Heart right ventricle (tissue), 16 donors: ENCODE measurements around the gene SGSH. TPM values are rescaled to one million over a fixed set of nuclear protein-coding genes. Genes with fewer than 3 reads are reported as not detected.

Source experiments
- ATAC-seq, 8 donors: fragments of 200-7000 bp; cut with Tn5 transposase; one replicate each; pipeline ENCODE4 v1.9.1; 2020; ENCODE audit warnings: mild to moderate bottlenecking in 8 of 8, moderate library complexity in 8 of 8, moderate number of reproducible peaks in 1 of 8
- DNase-seq, 2 donors: peaks; one replicate each; pipeline ENCODE4 v3.0.0-alpha.2; 2020
- H3K27ac ChIP-seq, 10 donors: fragments of 200-600 bp; sonication (generic) in 2 of 10; one replicate each; pipeline versions ENCODE4 v1.5.0 to v1.8.0; 2020 to 2022; ENCODE audit warnings: mild to moderate bottlenecking in 3 of 10
- H3K27me3 ChIP-seq, 7 donors: fragments of 200-600 bp; one replicate each; pipeline ENCODE4 v1.8.0; 2021 to 2022; ENCODE audit warnings: mild to moderate bottlenecking in 2 of 7
- H3K36me3 ChIP-seq, 9 donors: fragments of 200-600 bp; sonication (generic) in 1 of 9; one replicate each; pipeline versions ENCODE4 v1.5.0 to v1.8.0; 2020 to 2022; ENCODE audit warnings: mild to moderate bottlenecking in 2 of 9
- H3K4me1 ChIP-seq, 9 donors: fragments of 200-600 bp; sonication (generic) in 1 of 9; one replicate each; pipeline versions ENCODE4 v1.5.0 to v1.8.0; 2020 to 2022; ENCODE audit warnings: mild to moderate bottlenecking in 4 of 9
- H3K4me3 ChIP-seq, 10 donors: fragments of 200-600 bp; sonication (generic) in 2 of 10; one replicate each; pipeline versions ENCODE4 v1.5.0 to v1.8.0; 2020 to 2022; ENCODE audit warnings: mild to moderate bottlenecking in 7 of 10, moderate library complexity in 2 of 10
- H3K9me3 ChIP-seq, 11 donors: fragments of 200-600 bp in 10 of 11; sonication (generic) in 2 of 11; one replicate each; pipeline versions ENCODE4 v1.5.0 to v1.8.0; 2013 to 2022; ENCODE audit warnings: mild to moderate bottlenecking in 2 of 11, control low read depth in 1 of 11, moderate library complexity in 1 of 11
- WGBS, 2 donors: extraction: QIAGEN DNeasy Blood & Tissue Kit; methylation state at CpG; one replicate each; pipeline ENCODE4 v1.1.7; 2013; ENCODE audit warnings: inconsistent platforms in 1 of 2; 5-methylcytosine and 5-hydroxymethylcytosine counted together
- intact Hi-C, 10 donors: fragments of 100-400 bp; cut with DNase I; formaldehyde crosslinking; loops; one replicate each; pipeline versions ENCODE4 v1.11.1 to v1.14.2; 2022
- polyA plus RNA-seq, 2 donors: library from polyadenylated mRNA; stranded (reverse); fragments of 200-250 nt; gene quantifications; one replicate each; pipeline ENCODE4 v1.2.3, GENCODE V29; 2013
- total RNA-seq, 10 donors: library from RNA; stranded (reverse); fragmentation: NEBNext Ultra II Directional in 3 of 10; extraction: Animal tissue kit (Norgen Biotek cat#: 25700) in 3 of 10; gene quantifications; one replicate each; pipeline versions ENCODE4 v1.2.1 to v1.2.4, GENCODE V29; 2021 to 2023
- TF ChIP-seq, protein P1 (sequence below), 9 donors: fragments of 200-600 bp; sonication (generic) in 2 of 9; IDR thresholded peaks; one replicate each; pipeline versions ENCODE4 v1.5.0 to v1.8.0; 2021 to 2022; ENCODE audit warnings: antibody characterized with exemption in 9 of 9, mild to moderate bottlenecking in 5 of 9, moderate library complexity in 1 of 9
- donor health status: Arrhythmogenic right ventricular cardiomyopathy.
- donor health status: ischemic (EF 13 %, LVEDD 7.1; RV severe dilation, severe dysfunction).
- donor health status: healthy with polysubstance abuse.
- donor health status: DM: no; HTN: yes; CAD: no.
- donor health status: DM: no; HTN: no; CAD: no.
- donor health status: ischemic (EF 25% LVEDD 6.9; RV normal size, moderate dysfunction).
- donor health status: ischemic (EF 25% LVEDD 5.7; RV mildly dilated, moderate dysfunction).
- donor health status: healthy.
- donor health status: DM: yes; HTN: yes; CAD: no.
- donor health status: Ischemic cardiomyopathy.
- donor health status: ischemic (EF 35%, LVEDD 5.7; RV mildly dilated, moderate dysfunction).
- donor health status: nonischemic (EF 11% LVEDD 7.7; RV severe dilation, severe dysfunction).
- donor health status: DM: yes; HTN: yes; CAD: no.
- donor health status: PGD.
- donor health status: ischemic (EF 29% LVEDD 5.4; RV normal size, mild dysfunction).
- donor health status: nonischemic (EF 23%, LVEDD 6.1; RV moderate dilation, normal function).

The SGSH gene
- total and polyA plus RNA-seq, 12 donors: 7.3 to 21.7 (median 14.0) TPM

DNA sequence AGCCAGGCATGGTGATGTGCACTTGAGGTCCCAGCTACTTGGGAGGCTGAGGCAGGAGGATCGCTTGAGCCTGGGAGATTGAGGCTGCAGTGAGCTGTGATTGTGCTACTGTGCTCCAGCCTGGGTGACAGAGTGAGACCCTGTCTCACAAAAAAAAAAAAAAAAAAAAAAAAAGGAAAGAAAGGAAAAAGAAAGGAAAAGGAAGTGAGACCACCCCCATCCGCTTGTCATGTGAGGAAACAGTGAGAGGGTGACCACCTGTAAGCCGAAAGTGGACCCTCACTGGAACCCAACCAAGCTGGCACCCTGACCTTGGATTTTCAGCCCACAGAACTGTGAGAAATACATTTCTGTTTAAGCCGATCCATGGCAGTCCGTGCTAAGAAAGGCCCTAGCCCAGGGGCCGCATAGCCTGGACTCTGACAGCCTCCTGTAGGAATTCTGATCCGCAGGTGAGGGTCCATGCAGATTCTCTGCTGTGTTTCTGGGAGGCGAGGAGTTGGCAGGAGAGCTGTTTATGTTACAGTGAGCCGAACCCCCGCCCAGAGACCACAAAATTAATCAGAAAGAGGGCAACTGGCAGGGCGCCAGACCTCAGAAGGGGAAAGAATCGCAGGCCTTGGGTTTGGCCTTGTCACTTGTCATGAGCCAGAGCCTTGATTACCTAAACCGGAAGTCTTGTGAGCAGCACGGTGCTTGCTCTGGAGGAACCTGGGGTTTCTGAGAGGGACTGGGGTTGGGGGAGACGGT lies 945 bp downstream of the SGSH start:
- H3K9me3 ChIP-seq: no peaks in the 10 kb centered on the region
- DNase-seq (peak; percentile 64 to 70), ATAC-seq (peak in 7 of 8 donors; percentile 30 to 69 (median 50))
- peak overlapping the region in 9 of 10 donors; percentile 72 to 91 (median 81) for H3K27ac ChIP-seq
- TF ChIP-seq, protein P1, sequence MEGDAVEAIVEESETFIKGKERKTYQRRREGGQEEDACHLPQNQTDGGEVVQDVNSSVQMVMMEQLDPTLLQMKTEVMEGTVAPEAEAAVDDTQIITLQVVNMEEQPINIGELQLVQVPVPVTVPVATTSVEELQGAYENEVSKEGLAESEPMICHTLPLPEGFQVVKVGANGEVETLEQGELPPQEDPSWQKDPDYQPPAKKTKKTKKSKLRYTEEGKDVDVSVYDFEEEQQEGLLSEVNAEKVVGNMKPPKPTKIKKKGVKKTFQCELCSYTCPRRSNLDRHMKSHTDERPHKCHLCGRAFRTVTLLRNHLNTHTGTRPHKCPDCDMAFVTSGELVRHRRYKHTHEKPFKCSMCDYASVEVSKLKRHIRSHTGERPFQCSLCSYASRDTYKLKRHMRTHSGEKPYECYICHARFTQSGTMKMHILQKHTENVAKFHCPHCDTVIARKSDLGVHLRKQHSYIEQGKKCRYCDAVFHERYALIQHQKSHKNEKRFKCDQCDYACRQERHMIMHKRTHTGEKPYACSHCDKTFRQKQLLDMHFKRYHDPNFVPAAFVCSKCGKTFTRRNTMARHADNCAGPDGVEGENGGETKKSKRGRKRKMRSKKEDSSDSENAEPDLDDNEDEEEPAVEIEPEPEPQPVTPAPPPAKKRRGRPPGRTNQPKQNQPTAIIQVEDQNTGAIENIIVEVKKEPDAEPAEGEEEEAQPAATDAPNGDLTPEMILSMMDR (IDR thresholded peaks at IDR 0.05): no peak
- peaks cover 0 to 9% (median 0%) of the 10 kb centered on the region in 7 donors for H3K27me3 ChIP-seq
- H3K36me3 ChIP-seq: peaks cover 0 to 51% (median 13%) of the 10 kb centered on the region in 9 donors
- 48 to 52% methylated on average over 15 of the region's 15 CpGs for WGBS, 2 donors
- H3K4me1 ChIP-seq: peaks cover 6 to 30% (median 19%) of the 10 kb centered on the region in 9 donors
- intact Hi-C loops: loop anchor here in 1 of 10 donors (5.0 to 10.0 kb wide), 2 partner anchors 46 to 72 kb away; partner anchors contain the start of genes EIF4A3 and RNF213
- peak overlapping the region; percentile 66 to 99 (median 92) for H3K4me3 ChIP-seq

GRCh38 chr17:80218391-80218790 lies 1.7 kb downstream of the SGSH start:
- Histone ChIP-seq H3K36me3 (peaks cover 0 to 58% (median 14%) of the 10 kb centered on the region in 9 donors), H3K4me1 (peaks cover 6 to 37% (median 19%) of the 10 kb centered on the region in 9 donors), H3K27ac (no peak overlapping the region), H3K9me3 (no peaks in the 10 kb centered on the region), H3K27me3 (peaks cover 0 to 9% (median 0%) of the 10 kb centered on the region in 7 donors), H3K4me3 (no peak overlapping the region)
- 88 to 94% methylated on average over 7 of the region's 7 CpGs for WGBS, 2 donors
- intact Hi-C loops: loop anchor here in 1 of 10 donors (5.0 to 10.0 kb wide), 2 partner anchors 46 to 71 kb away; partner anchors contain the start of genes EIF4A3 and RNF213
- ATAC-seq (no peak), DNase-seq (no peak)
- TF ChIP-seq, protein P1 (IDR thresholded peaks at IDR 0.05): no peak

DNA sequence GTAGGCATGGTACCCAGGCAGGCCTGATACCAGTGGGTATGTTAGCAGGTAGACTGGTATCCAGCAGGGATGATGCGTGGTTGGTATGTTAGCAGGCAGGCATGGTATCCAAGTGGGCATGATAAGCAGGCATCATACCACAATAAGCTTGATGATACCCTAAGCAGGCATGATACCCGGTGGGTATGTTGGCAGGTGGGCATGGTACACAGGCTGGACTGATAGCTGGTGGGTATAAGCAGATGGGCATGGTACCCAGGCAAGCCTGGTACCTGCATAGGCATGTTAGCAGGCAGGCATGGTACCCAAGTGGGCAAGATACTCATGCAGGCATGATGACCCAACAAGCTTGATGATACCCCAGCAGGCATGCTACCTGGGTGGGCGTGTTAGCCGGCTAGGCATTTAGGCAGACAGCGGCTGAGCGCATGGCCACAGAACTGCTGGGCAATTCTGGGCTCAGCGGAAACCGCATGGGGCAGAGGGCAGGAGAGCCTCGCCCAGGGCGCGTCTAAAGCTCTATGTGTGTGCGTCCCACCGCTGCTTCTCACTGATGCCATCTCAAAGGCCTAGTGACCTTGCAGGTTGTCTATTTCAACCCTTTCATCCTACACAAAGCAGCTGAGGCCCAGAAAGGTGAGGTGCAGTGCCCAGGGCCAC lies 2.3 kb downstream of the SGSH start:
- whole genome bisulfite sequencing, 2 donors: 96 to 98% methylated on average over 13 of the region's 13 CpGs
- peaks cover 6 to 42% (median 19%) of the 10 kb centered on the region in 9 donors for H3K4me1 ChIP-seq
- no peaks in the 10 kb centered on the region for H3K9me3 ChIP-seq
- peaks cover 0 to 9% (median 0%) of the 10 kb centered on the region in 7 donors for H3K27me3 ChIP-seq
- H3K36me3 ChIP-seq: peaks cover 0 to 58% (median 14%) of the 10 kb centered on the region in 9 donors
- TF ChIP-seq, protein P1 (IDR thresholded peaks at IDR 0.05): no peak
- H3K27ac ChIP-seq: no peak overlapping the region
- no peak overlapping the region for H3K4me3 ChIP-seq
- DNase-seq (no peak), ATAC-seq (no peak)
- intact Hi-C loops: loop anchor here in 1 of 10 donors (5.0 to 10.0 kb wide), 2 partner anchors 47 to 71 kb away; partner anchors contain the start of genes EIF4A3 and RNF213
